Measurements from ENCODE around the gene AMIGO1. TPM values are rescaled to one million over a fixed set of nuclear protein-coding genes. Genes with fewer than 3 reads are reported as not detected.

Gene AMIGO1
- polyA plus RNA-seq (2012; ENCODE audit: insufficient read length, low read depth): 5.4 TPM

- TF ChIP-seq POLR2AphosphoS5 (IDR thresholded peaks at IDR 0.05; ENCODE audit: low read depth, low read length): no peak
- peak; percentile 36 for TF ChIP-seq FOXP2 (optimal IDR thresholded peaks at IDR 0.05; ENCODE audit: borderline replicate concordance, extremely low read depth, extremely low read length, insufficient read depth)
- TF ChIP-seq TAF1 (IDR thresholded peaks at IDR 0.05; ENCODE audit: borderline replicate concordance, insufficient read depth, low read length): no peak
- no peak; the same call in 1 of the 2 replicates for TF ChIP-seq SIN3A (IDR thresholded peaks at IDR 0.05; ENCODE audit: borderline replicate concordance, insufficient read depth, low read length)
- no peak for TF ChIP-seq REST (IDR thresholded peaks at IDR 0.05; ENCODE audit: insufficient read depth in 1 of 2, low read depth in 2 of 2, low read length in 2 of 2)
Measured at GRCh38 chr1:109509176-109510134, at the start of gene AMIGO1. AMIGO1 (minus strand) TSS chr1:109509727; CDS start chr1:109508912, 815 bp downstream.

GRCh38 chr1:109557520-109557919 is 48.0 kb upstream of the AMIGO1 start:
- TF ChIP-seq POLR2AphosphoS5 (IDR thresholded peaks at IDR 0.05; ENCODE audit: low read depth, low read length): no peak
- no peak for TF ChIP-seq TAF1 (IDR thresholded peaks at IDR 0.05; ENCODE audit: borderline replicate concordance, insufficient read depth, low read length)
- no peak for TF ChIP-seq SIN3A (IDR thresholded peaks at IDR 0.05; ENCODE audit: borderline replicate concordance, insufficient read depth, low read length)

GRCh38 chr1:109556563-109556962 is 47.0 kb upstream of the AMIGO1 start:
- TF ChIP-seq FOXP2 (optimal IDR thresholded peaks at IDR 0.05; ENCODE audit: borderline replicate concordance, extremely low read depth, extremely low read length, insufficient read depth): no peak
- no peak for TF ChIP-seq SIN3A (IDR thresholded peaks at IDR 0.05; ENCODE audit: borderline replicate concordance, insufficient read depth, low read length)
- no peak for TF ChIP-seq TAF1 (IDR thresholded peaks at IDR 0.05; ENCODE audit: borderline replicate concordance, insufficient read depth, low read length)
- no peak for TF ChIP-seq POLR2AphosphoS5 (IDR thresholded peaks at IDR 0.05; ENCODE audit: low read depth, low read length)
- TF ChIP-seq REST (IDR thresholded peaks at IDR 0.05; ENCODE audit: insufficient read depth in 1 of 2, low read depth in 2 of 2, low read length in 2 of 2): no peak

GRCh38 chr1:109548321-109549267 is 39.1 kb upstream of the AMIGO1 start, which contains the start of gene GNAI3:
GNAI3 (plus strand) TSS chr1:109548615; CDS start chr1:109548721, 106 bp downstream.
- peak; percentile 59 for TF ChIP-seq TAF1 (IDR thresholded peaks at IDR 0.05; ENCODE audit: borderline replicate concordance, insufficient read depth, low read length)
- peak; percentile 90 for TF ChIP-seq POLR2AphosphoS5 (IDR thresholded peaks at IDR 0.05; ENCODE audit: low read depth, low read length)
- no peak for TF ChIP-seq FOXP2 (optimal IDR thresholded peaks at IDR 0.05; ENCODE audit: borderline replicate concordance, extremely low read depth, extremely low read length, insufficient read depth)
- TF ChIP-seq SIN3A (IDR thresholded peaks at IDR 0.05; ENCODE audit: borderline replicate concordance, insufficient read depth, low read length): 0 out of 2 replicates have a peak, but pooled peaks have one; percentile 53
- TF ChIP-seq REST (IDR thresholded peaks at IDR 0.05; ENCODE audit: insufficient read depth in 1 of 2, low read depth in 2 of 2, low read length in 2 of 2): 0 out of 4 replicates have a peak, but pooled peaks of 1 of the 2 experiments have one; percentile 23

Measured in PFSK-1 (cell line).